ENCODE results near the gene UTF1.

DNA sequence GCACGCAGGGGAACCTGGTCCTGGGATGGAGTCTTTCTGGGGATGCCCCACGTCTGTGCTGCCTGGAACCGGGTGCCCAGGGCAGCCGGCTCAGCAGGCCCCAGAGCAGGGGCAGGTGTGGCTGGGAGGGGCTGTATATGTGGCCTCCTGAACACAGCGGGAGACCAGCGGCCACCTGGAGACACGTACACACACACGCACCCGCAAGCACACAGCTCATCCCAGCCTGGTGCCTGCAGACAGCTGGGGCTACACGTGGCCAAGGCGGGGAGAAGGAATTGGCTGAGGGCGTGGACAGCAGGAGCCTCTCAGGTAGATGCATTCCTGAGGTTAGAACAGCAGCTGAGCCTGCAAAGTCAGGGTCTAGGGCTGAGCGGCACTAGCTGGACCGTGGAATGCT is 32.7 kb downstream of the UTF1 start:
- TF ChIP-seq, protein P1, sequence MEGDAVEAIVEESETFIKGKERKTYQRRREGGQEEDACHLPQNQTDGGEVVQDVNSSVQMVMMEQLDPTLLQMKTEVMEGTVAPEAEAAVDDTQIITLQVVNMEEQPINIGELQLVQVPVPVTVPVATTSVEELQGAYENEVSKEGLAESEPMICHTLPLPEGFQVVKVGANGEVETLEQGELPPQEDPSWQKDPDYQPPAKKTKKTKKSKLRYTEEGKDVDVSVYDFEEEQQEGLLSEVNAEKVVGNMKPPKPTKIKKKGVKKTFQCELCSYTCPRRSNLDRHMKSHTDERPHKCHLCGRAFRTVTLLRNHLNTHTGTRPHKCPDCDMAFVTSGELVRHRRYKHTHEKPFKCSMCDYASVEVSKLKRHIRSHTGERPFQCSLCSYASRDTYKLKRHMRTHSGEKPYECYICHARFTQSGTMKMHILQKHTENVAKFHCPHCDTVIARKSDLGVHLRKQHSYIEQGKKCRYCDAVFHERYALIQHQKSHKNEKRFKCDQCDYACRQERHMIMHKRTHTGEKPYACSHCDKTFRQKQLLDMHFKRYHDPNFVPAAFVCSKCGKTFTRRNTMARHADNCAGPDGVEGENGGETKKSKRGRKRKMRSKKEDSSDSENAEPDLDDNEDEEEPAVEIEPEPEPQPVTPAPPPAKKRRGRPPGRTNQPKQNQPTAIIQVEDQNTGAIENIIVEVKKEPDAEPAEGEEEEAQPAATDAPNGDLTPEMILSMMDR (IDR thresholded peaks at IDR 0.05), result no peak
- TF ChIP-seq POLR2A (IDR thresholded peaks at IDR 0.05), result no peak

Measured in esophagus squamous epithelium (tissue), 4 donors.